Colonic mucosa (tissue), 4 donors: ENCODE measurements around the gene ARRB2. TPM values are rescaled to one million over a fixed set of nuclear protein-coding genes. Genes with fewer than 3 reads are reported as not detected.
A peak's percentile ranks its signal among the peaks of the same experiment; 100 is the strongest.
"Not testable (repeated sequence)": the region's sequence is repeated elsewhere in the genome, so short reads cannot be mapped to it uniquely, and the experiment has no call there.

ENCODE experiments used
- DNase-seq: peaks from one replicate; pipeline ENCODE4 v3.0.0-alpha.2; 2020
- H3K27ac ChIP-seq: fragments of 200-600 bp; one replicate; pipeline ENCODE4 v1.8.0; 2021
- H3K27me3 ChIP-seq: fragments of 200-600 bp; one replicate; pipeline ENCODE4 v1.8.0; 2021
- H3K36me3 ChIP-seq: fragments of 200-600 bp; one replicate; pipeline ENCODE4 v1.8.0; 2021
- H3K4me1 ChIP-seq: fragments of 200-600 bp; one replicate; pipeline ENCODE4 v1.8.0; 2021; ENCODE audit warnings: mild to moderate bottlenecking
- H3K4me3 ChIP-seq: fragments of 200-600 bp; one replicate; pipeline ENCODE4 v1.8.0; 2021
- H3K9ac ChIP-seq, 2 donors: one replicate each; pipeline ENCODE4 v1.7.0; 2013; ENCODE audit warnings: control low read depth in 2 of 2, low read depth in 2 of 2, low read length in 2 of 2
- H3K9me3 ChIP-seq: fragments of 200-600 bp; one replicate; pipeline ENCODE4 v1.8.0; 2021
- CTCF ChIP-seq: fragments of 200-600 bp; IDR thresholded peaks from one replicate; pipeline ENCODE4 v1.8.0; 2022; ENCODE audit warnings: antibody characterized with exemption, mild to moderate bottlenecking
- intact Hi-C: fragments of 100-400 bp; cut with DNase I; formaldehyde crosslinking; loops from one replicate; pipeline ENCODE4 v1.14.1; 2022
- total RNA-seq, 2 donors: library from RNA; stranded (reverse); fragmentation: NEBNext Ultra II Directional in 1 of 2; extraction: Animal tissue kit (Norgen Biotek cat#: 25700) in 1 of 2; gene quantifications; one replicate each; pipeline ENCODE4 v1.2.1, GENCODE V29; 2021
- donor health status: healthy.
- donor health status: DM: no; HTN: no; CAD: no.
- donor health status: DM: no; HTN: no; CAD: no.

ARRB2 gene
- total RNA-seq, 2 donors from 2014 or later, result 41.0 to 42.8 TPM

- peak overlapping the region; percentile 66 for H3K4me3 ChIP-seq
- H3K27ac ChIP-seq, result peak overlapping the region; percentile 82
- H3K9ac ChIP-seq, result peak overlapping the region; percentile 73 to 81
- no peaks in the 10 kb centered on the region for H3K27me3 ChIP-seq
- DNase-seq, result peak; percentile 40
- intact Hi-C loops, result no loop called here
- no peaks in the 10 kb centered on the region for H3K36me3 ChIP-seq
- H3K4me1 ChIP-seq, result peaks cover 15% of the 10 kb centered on the region
- TF ChIP-seq CTCF, result no peak
- H3K9me3 ChIP-seq, result no peaks in the 10 kb centered on the region
Observed at GRCh38 chr17:4710693-4711634, 532 bp downstream of the ARRB2 start.

- H3K36me3 ChIP-seq, result no peaks in the 10 kb centered on the region
- H3K4me3 ChIP-seq, result peak overlapping the region; percentile 66
- no peaks in the 10 kb centered on the region for H3K27me3 ChIP-seq
- H3K9ac ChIP-seq, result peak overlapping the region in 1 of 2 donors; percentile 81
- H3K9me3 ChIP-seq, result no peaks in the 10 kb centered on the region
- peak; percentile 82 for DNase-seq
- H3K27ac ChIP-seq, result peak overlapping the region; percentile 82
- intact Hi-C loops, result no loop called here
- peaks cover 15% of the 10 kb centered on the region for H3K4me1 ChIP-seq
- no peak for TF ChIP-seq CTCF
Observed at GRCh38 chr17:4711661-4712181, 1.3 kb downstream of the ARRB2 start.

GRCh38 chr17:4712526-4712925 is 2.1 kb downstream of the ARRB2 start:
- intact Hi-C loops, result no loop called here
- Histone ChIP-seq H3K4me3 (no peak overlapping the region), H3K4me1 (peaks cover 15% of the 10 kb centered on the region)

GRCh38 chr17:4714340-4715062 is 4.1 kb downstream of the ARRB2 start:
- H3K9ac ChIP-seq, H3K27me3 ChIP-seq, H3K9me3 ChIP-seq, intact Hi-C loops, DNase-seq, H3K4me3 ChIP-seq, H3K36me3 ChIP-seq: not testable (repeated sequence)
- peaks cover 15% of the 10 kb centered on the region for H3K4me1 ChIP-seq
- peak overlapping the region; percentile 27 for H3K27ac ChIP-seq

More at GRCh38 chr17:4712526-4712925, 2.1 kb downstream of the ARRB2 start:
- DNase-seq, result peak; percentile 67
- H3K27ac ChIP-seq, result peak overlapping the region; percentile 82
- H3K9ac ChIP-seq, result peak overlapping the region in 1 of 2 donors; percentile 81
- H3K36me3 ChIP-seq, result no peaks in the 10 kb centered on the region
- no peaks in the 10 kb centered on the region for H3K27me3 ChIP-seq
- no peaks in the 10 kb centered on the region for H3K9me3 ChIP-seq
- no peak for TF ChIP-seq CTCF

- H3K36me3 ChIP-seq, result no peaks in the 10 kb centered on the region
- H3K4me1 ChIP-seq, result peaks cover 15% of the 10 kb centered on the region
- no peak for DNase-seq
- no peaks in the 10 kb centered on the region for H3K9me3 ChIP-seq
- H3K9ac ChIP-seq, result peak overlapping the region in 1 of 2 donors; percentile 44
- TF ChIP-seq CTCF, result no peak
- intact Hi-C loops, result no loop called here
- no peak overlapping the region for H3K4me3 ChIP-seq
- H3K27ac ChIP-seq, result peak overlapping the region; percentile 27
- no peaks in the 10 kb centered on the region for H3K27me3 ChIP-seq
Observed at GRCh38 chr17:4715063-4715744, 4.8 kb downstream of the ARRB2 start.
